SK-N-DZ (cell line): ENCODE measurements around the gene RAB11FIP4.

ENCODE experiments used
- DNase-seq: peaks from one replicate; pipeline ENCODE4 v3.0.0-alpha.2; 2015; ENCODE audit warnings: low spot score

The RAB11FIP4 gene

GRCh38 chr17:31484821-31485220, 93.3 kb downstream of the RAB11FIP4 start:
- DNase-seq, result no peak

DNA sequence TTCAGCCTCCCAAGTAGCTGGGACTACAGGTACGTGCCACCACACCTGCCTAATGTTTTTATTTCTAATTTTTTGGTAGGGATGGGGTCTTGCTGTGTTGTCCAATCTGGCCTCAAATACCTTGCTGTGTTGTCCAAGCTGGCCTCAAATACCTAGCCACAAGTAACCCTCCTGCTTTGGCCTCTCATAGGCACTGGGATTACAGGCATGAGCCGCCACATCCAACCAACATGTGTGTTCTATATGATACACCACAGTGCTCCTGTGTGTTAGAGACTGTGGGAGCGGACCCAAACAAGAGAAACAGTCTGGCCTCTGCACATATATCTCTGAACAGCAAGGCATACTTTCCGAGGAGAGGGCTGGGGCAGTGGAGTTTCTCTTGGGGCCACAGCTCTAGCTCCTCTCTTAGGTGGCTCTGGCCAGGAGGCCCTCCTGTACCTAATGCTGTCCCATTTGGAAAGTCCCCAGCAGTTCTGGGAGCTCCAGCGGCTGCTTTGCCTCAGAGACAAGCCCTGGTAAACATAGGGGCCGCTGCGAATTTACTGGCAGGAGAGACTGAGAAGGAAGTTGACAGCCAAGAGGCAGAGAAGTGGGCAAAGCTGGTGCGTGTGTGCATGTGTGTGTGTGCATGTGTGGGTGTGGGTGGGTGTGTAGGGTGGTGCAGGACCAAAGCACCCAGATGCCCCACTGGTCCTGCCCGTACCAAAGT, 95.0 kb downstream of the RAB11FIP4 start:
- no peak for DNase-seq

DNA sequence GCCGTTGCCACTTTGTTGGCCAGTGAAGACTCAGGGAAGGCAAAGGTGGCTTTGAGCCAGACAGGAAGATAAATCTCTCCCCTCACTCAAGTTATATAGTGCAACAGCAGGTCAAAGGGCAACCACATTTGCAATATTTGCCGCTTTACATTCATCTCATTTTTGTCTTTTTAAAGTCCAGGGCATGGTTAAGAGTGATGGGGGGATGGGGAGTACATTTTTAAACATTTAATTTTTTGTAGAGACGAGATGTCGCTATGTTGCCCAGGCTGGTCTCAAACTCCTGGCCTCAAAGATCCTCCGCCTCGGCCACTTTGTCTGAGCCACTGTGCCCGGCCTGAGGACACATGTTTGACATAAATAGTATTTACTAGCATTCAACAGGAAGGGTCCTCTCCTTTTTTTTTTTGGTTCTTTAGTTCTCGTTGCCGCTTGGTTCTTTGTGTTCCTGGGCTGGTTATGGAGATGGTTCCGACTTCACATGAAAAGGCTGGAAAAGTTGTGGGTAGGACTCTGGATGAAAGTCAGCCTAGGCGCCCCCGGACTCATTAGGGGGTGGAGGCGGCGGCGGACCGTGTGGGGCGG, 95.7 kb downstream of the RAB11FIP4 start:
- no peak for DNase-seq

GRCh38 chr17:31487648-31488263, 96.3 kb downstream of the RAB11FIP4 start:
- peak; percentile 78 for DNase-seq

DNA sequence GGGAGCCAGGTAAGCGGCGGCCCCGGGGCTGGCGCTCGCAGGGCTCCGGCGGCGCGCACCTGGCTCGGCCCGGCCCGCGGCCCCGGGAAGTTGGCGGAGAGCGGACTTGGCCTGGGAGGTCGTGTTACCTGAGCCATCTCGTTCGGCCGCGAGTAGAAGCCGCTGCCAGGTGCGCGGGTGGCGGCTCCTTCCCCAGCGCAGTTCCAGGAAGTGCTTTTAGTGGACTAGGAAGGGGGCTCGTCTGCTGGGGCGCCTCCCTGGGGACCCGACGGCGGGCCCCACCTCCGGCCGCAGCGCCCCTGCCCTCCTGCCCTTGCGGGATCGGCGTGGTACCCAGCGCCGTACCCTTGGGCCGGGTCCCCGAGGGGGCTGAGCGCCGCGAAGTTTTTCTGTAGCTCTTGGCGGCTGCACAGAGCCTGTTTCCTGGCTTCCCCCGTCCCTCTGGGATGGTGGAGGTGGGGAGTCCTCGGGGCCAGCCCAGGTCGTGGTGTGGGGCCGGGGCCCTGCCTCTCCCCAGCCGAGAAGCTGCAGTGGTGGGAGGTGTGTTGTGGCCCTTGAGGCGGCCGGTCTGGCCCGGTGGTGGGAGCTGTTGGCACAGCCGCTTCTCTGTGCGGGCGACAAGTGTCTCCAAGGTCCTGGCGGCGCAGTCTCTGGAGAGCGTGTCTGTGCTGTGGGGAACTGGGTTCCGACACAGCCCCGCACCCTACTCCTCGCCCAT, 96.9 kb downstream of the RAB11FIP4 start:
- DNase-seq, result no peak

GRCh38 chr17:31488982-31489294, 97.5 kb downstream of the RAB11FIP4 start:
- no peak for DNase-seq

- no peak for DNase-seq
These were observed 98.0 kb downstream of the RAB11FIP4 start for GRCh38 chr17:31489295-31490018.

DNA sequence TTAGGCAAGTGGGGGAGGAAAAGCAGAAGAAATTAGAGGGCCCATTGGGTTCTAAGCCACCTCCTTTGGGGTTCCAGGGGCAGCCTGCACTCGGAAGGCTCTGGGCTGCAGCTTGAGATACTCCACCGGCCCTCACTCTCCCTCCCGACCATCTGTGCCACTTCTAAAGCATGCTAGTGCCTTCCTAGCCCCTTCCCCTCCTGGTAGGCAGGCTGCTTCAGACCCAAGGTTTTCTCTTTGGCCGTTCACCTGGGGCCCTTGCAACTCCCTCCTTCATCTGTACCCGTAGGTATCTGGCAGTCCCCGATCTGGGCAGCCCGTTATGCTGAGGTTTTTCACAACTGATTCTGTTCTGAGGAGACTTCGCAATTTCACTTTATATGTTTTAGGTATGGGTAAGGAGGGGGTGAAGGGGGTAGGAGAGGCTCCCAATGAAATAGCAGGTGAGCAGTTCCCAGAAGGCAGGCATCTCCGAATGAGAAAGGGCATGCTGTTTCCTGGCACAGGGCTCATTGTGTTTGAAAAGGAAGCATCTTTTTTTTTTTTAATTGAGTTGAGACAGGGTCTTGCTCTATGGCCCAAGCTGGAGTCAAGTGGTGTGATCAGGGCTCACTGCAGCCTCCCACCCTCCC, 98.7 kb downstream of the RAB11FIP4 start:
- DNase-seq, result no peak

DNA sequence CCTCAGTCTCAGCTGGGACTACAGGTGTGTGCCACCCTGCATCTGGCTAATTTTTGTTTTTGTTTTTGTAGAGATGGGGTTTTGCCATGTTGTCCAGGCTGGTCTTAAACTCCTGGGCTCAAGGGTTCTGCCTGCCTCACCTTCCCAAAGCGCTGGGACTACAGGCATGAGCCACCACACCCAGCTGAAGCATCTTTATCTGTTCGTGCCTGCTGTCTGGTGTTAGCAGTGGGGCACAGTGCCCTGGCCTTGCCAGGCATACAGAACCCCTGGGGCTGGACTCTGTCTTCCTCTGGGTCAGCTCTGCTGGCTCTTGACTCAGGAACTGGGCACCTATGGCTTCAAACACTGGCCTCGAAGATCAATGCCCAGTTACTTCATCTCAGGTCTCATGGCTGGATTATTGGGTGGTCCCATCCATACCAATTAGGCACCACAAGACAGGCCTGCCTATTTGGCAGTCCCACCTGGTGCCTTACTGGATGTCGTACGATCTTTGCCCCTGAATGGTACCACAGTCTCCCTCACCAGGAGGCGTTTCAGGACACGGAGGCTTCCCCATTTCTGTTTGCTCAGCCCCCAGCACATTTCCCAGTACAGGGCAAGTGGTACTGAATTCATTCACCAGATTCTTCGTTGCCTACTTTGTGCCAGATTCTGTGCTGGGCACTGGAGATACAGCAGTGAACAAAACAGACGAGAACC, 99.3 kb downstream of the RAB11FIP4 start:
- no peak for DNase-seq

- DNase-seq, result no peak
These were observed 100.1 kb downstream of the RAB11FIP4 start for GRCh38 chr17:31491376-31492131.

GRCh38 chr17:31492206-31492605, 100.7 kb downstream of the RAB11FIP4 start:
- DNase-seq, result no peak

- no peak for DNase-seq
These were observed 101.6 kb downstream of the RAB11FIP4 start for GRCh38 chr17:31492880-31493655.

GRCh38 chr17:31493656-31494155, 102.2 kb downstream of the RAB11FIP4 start:
- DNase-seq, result no peak

DNA sequence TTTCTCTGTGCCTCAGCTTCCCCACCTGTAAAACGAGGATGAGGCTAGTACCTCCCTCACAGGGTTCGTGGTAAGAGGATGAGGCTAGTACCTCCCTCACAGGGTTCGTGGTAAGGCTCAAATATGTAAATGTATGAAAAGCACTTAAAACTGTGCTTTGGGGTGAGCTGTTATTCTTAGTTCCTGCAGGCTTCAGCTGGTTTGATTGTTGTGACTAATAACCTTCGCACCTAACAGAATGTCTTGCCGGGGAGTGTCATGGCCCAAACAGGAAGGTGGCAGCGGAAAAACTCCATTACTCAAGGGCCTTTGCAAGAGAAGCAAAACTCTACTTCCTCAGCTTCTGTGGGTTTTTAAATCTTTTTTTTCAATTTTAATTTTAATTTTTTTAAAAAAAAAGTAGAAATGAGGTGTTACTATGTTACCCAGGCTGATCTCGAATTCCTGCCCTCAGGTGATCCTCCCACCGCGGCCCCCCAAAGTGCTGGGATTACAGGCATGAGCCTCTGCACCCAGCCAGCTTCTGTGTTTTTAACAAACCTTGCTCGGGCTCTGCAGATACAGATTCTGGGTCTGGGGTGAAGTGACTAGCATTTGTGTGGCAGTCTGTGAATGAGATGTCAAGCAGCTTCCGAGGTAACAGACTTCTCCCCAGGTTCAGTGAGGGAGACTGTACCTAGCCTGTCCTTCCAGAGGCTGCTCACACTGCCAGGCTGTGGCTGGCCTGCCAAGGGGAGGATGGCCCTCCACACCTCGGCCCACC, 103.0 kb downstream of the RAB11FIP4 start:
- DNase-seq, result no peak

GRCh38 chr17:31495022-31495885, 103.8 kb downstream of the RAB11FIP4 start:
- no peak for DNase-seq

- DNase-seq, result no peak
These were observed 104.6 kb downstream of the RAB11FIP4 start for GRCh38 chr17:31496097-31496496.

- DNase-seq, result no peak
These were observed 105.1 kb downstream of the RAB11FIP4 start for GRCh38 chr17:31496601-31497000.
